ENCODE results near the gene NUP210.

- TF ChIP-seq ZNF513 (CRISPR knock-in tag; conservative IDR thresholded peaks at IDR 0.05) (no peak), MIER3 (CRISPR knock-in tag; IDR thresholded peaks at IDR 0.05; ENCODE audit: borderline replicate concordance) (no peak), ZNF441 (CRISPR knock-in tag; IDR thresholded peaks at IDR 0.05; ENCODE audit: borderline replicate concordance) (no peak), THAP7 (CRISPR knock-in tag; IDR thresholded peaks at IDR 0.05) (no peak), CTCF (CRISPR knock-in tag; IDR thresholded peaks at IDR 0.05) (no peak), POLR2A (IDR thresholded peaks at IDR 0.05; ENCODE audit: insufficient read depth in 1 of 2, low read depth in 2 of 2, low read length in 2 of 2) (no peak), CREM (IDR thresholded peaks at IDR 0.05) (no peak), CREM (CRISPR knock-in tag; IDR thresholded peaks at IDR 0.05) (no peak), REST (IDR thresholded peaks at IDR 0.05; ENCODE audit: borderline replicate concordance in 1 of 2, low read depth in 1 of 2, low read length in 2 of 2) (no peak), MLX (CRISPR knock-in tag; IDR thresholded peaks at IDR 0.05) (no peak), CERS6 (CRISPR knock-in tag; IDR thresholded peaks at IDR 0.05) (no peak), CREB1 (IDR thresholded peaks at IDR 0.05) (no peak), CREB1 (CRISPR knock-in tag; IDR thresholded peaks at IDR 0.05) (no peak)
Measured at GRCh38 chr3:13365390-13366379, 54.4 kb downstream of the NUP210 start.

All from HepG2 (cell line).